KMS-11 (cell line): ENCODE measurements around the gene TNIP1.

ENCODE experiments used
- H2AFZ ChIP-seq: fragments of 200-600 bp; sonication (generic); 2 replicates; pipeline ENCODE4 v1.6.1; 2016; ENCODE audit warnings: antibody characterized with exemption, mixed run types, low read depth
- H3K27ac ChIP-seq: fragments of 200-600 bp; sonication (generic); 2 replicates; pipeline ENCODE4 v1.6.1; 2016; ENCODE audit warnings: mild to moderate bottlenecking, mixed run types
- H3K27me3 ChIP-seq: fragments of 200-600 bp; sonication (generic); 2 replicates; pipeline ENCODE4 v1.6.1; 2017; ENCODE audit warnings: mild to moderate bottlenecking, low read depth, mixed run types, moderate library complexity; ENCODE audit not compliant: insufficient read depth
- H3K36me3 ChIP-seq: fragments of 200-600 bp; sonication (generic); 2 replicates; pipeline ENCODE4 v1.6.1; 2017; ENCODE audit warnings: mild to moderate bottlenecking, mixed run types; ENCODE audit not compliant: insufficient read depth
- H3K4me1 ChIP-seq: fragments of 200-600 bp; sonication (generic); 2 replicates; pipeline ENCODE4 v1.6.1; 2016; ENCODE audit warnings: mild to moderate bottlenecking, low read depth, mixed run types; ENCODE audit not compliant: poor library complexity, severe bottlenecking
- H3K4me2 ChIP-seq: fragments of 200-600 bp; sonication (generic); 2 replicates; pipeline ENCODE4 v1.7.0; 2016; ENCODE audit warnings: mild to moderate bottlenecking, mixed run types
- H3K4me3 ChIP-seq: fragments of 200-600 bp; sonication (generic); IDR thresholded peaks from 2 replicates; pipeline ENCODE4 v1.6.1; 2017; ENCODE audit warnings: low read depth, low read length, mixed read lengths; ENCODE audit not compliant: insufficient read depth
- H3K79me2 ChIP-seq: fragments of 200-600 bp; sonication (generic); 2 replicates; pipeline ENCODE4 v1.6.1; 2016; ENCODE audit warnings: low read depth, mixed run types; ENCODE audit not compliant: insufficient read depth
- H3K9ac ChIP-seq: fragments of 200-600 bp; sonication (generic); 2 replicates; pipeline ENCODE4 v1.6.1; 2016; ENCODE audit warnings: mild to moderate bottlenecking, mixed run types
- H4K20me1 ChIP-seq: fragments of 200-600 bp; sonication (generic); 2 replicates; pipeline ENCODE4 v1.6.1; 2016; ENCODE audit warnings: mild to moderate bottlenecking, mixed run types; ENCODE audit not compliant: insufficient read depth
- CTCF ChIP-seq: fragments of 200-600 bp; sonication (generic); conservative IDR thresholded peaks from 2 replicates; pipeline ENCODE4 v1.6.1; 2017; ENCODE audit warnings: low read depth, mild to moderate bottlenecking, antibody characterized with exemption, low read length, moderate library complexity, mixed read lengths

Gene TNIP1

GRCh38 chr5:151078490-151079262 is 2.2 kb downstream of the TNIP1 start:
- Histone ChIP-seq H3K36me3 (no peaks in the 10 kb centered on the region), H3K27me3 (no peaks in the 10 kb centered on the region), H3K9ac (no peak overlapping the region), H3K79me2 (peaks cover 81% of the 10 kb centered on the region), H3K27ac (no peak overlapping the region), H3K4me2 (no peak overlapping the region), H3K4me1 (peaks cover 30% of the 10 kb centered on the region), H3K4me3 (no peak overlapping the region), H4K20me1 (no peaks in the 10 kb centered on the region), H2AFZ (no peak overlapping the region)
- no peak for TF ChIP-seq CTCF

- Histone ChIP-seq H3K79me2 (peaks cover 89% of the 10 kb centered on the region), H3K4me2 (no peak overlapping the region), H3K36me3 (no peaks in the 10 kb centered on the region), H2AFZ (no peak overlapping the region), H3K4me3 (no peak overlapping the region), H3K4me1 (peaks cover 25% of the 10 kb centered on the region), H3K27me3 (no peaks in the 10 kb centered on the region), H3K27ac (no peak overlapping the region), H4K20me1 (no peaks in the 10 kb centered on the region), H3K9ac (no peak overlapping the region)
- no peak for TF ChIP-seq CTCF
Observed at GRCh38 chr5:151077967-151078366, 2.9 kb downstream of the TNIP1 start.

GRCh38 chr5:151077419-151077818 is 3.4 kb downstream of the TNIP1 start:
- no peaks in the 10 kb centered on the region for H4K20me1 ChIP-seq

GRCh38 chr5:151076616-151077015 is 4.2 kb downstream of the TNIP1 start:
- Histone ChIP-seq H4K20me1 (no peaks in the 10 kb centered on the region), H3K79me2 (peaks cover 89% of the 10 kb centered on the region), H3K27ac (no peak overlapping the region)

More at GRCh38 chr5:151077419-151077818, 3.4 kb downstream of the TNIP1 start:
- Histone ChIP-seq H3K27ac (no peak overlapping the region), H3K4me3 (no peak overlapping the region), H3K27me3 (no peaks in the 10 kb centered on the region), H3K4me2 (no peak overlapping the region), H3K36me3 (no peaks in the 10 kb centered on the region), H3K9ac (no peak overlapping the region), H3K79me2 (peaks cover 90% of the 10 kb centered on the region), H2AFZ (no peak overlapping the region), H3K4me1 (peaks cover 23% of the 10 kb centered on the region)
- TF ChIP-seq CTCF: no peak

More at GRCh38 chr5:151076616-151077015, 4.2 kb downstream of the TNIP1 start:
- TF ChIP-seq CTCF: no peak
- H3K9ac ChIP-seq: no peak overlapping the region
- no peak overlapping the region for H2AFZ ChIP-seq
- H3K4me2 ChIP-seq: no peak overlapping the region
- no peaks in the 10 kb centered on the region for H3K27me3 ChIP-seq
- H3K4me3 ChIP-seq: no peak overlapping the region
- no peaks in the 10 kb centered on the region for H3K36me3 ChIP-seq
- peaks cover 19% of the 10 kb centered on the region for H3K4me1 ChIP-seq
